ENCODE data around the gene EPHA4. TPM values are rescaled to one million over a fixed set of nuclear protein-coding genes. Genes with fewer than 3 reads are reported as not detected.

EPHA4 gene
- polyA plus RNA-seq, 2 of the 4 experiments (the other 2 are of a cell fraction) = 0.54 to 1.1 TPM

DNA sequence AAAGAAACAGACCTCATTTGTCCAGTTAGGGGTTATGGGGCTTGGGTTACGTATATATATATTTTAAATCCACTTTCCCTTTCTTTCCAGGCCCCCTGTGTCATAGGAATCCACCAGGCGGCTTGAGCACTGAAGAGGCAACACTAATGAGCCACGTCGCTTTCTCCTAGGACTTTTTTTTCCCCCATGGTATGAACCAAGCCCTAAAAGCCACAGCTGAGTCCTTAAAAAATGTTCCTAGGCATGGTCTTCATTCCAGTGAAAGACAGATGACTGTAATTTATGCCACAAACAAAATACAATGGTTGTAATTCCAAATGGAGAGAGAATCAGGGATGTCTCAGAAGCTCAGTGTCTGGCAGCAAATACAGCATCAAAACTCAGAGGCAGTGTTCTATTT is 146.8 kb downstream of the EPHA4 start:
- no peak for ATAC-seq
- Histone ChIP-seq H3K4me3 (no peak overlapping the region), H3K4me2 (no peak overlapping the region), H3K4me1 (no peaks in the 10 kb centered on the region), H3K27ac (no peak overlapping the region), H3K9me3 (no peaks in the 10 kb centered on the region)
- no peak for TF ChIP-seq CHD4 (IDR thresholded peaks at IDR 0.05; ENCODE audit: borderline replicate concordance)
- TF ChIP-seq FOSB (CRISPR knock-in tag; IDR thresholded peaks at IDR 0.05) = no peak
- TF ChIP-seq TFCP2L1 (CRISPR knock-in tag; IDR thresholded peaks at IDR 0.05) = no peak
- TF ChIP-seq, protein P1, sequence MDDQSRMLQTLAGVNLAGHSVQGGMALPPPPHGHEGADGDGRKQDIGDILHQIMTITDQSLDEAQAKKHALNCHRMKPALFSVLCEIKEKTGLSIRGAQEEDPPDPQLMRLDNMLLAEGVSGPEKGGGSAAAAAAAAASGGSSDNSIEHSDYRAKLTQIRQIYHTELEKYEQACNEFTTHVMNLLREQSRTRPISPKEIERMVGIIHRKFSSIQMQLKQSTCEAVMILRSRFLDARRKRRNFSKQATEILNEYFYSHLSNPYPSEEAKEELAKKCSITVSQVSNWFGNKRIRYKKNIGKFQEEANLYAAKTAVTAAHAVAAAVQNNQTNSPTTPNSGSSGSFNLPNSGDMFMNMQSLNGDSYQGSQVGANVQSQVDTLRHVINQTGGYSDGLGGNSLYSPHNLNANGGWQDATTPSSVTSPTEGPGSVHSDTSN (IDR thresholded peaks at IDR 0.05) = no peak
- TF ChIP-seq BHLHE40 (IDR thresholded peaks at IDR 0.05; ENCODE audit: low read depth, low read length) = no peak
- no peak for TF ChIP-seq CBX2 (IDR thresholded peaks at IDR 0.05; ENCODE audit: borderline replicate concordance, low read depth)
- CTCF ChIA-PET = no interaction called here
- POLR2A ChIA-PET = no interaction called here
- no peak for FAIRE-seq
- 47% methylated on average over 4 of the region's 4 CpGs for WGBS (ENCODE audit: missing lambda C conversion rate)
- DNase-seq (ENCODE audit: low read depth in 1 of 2, low spot score in 1 of 2) = no peak

DNA sequence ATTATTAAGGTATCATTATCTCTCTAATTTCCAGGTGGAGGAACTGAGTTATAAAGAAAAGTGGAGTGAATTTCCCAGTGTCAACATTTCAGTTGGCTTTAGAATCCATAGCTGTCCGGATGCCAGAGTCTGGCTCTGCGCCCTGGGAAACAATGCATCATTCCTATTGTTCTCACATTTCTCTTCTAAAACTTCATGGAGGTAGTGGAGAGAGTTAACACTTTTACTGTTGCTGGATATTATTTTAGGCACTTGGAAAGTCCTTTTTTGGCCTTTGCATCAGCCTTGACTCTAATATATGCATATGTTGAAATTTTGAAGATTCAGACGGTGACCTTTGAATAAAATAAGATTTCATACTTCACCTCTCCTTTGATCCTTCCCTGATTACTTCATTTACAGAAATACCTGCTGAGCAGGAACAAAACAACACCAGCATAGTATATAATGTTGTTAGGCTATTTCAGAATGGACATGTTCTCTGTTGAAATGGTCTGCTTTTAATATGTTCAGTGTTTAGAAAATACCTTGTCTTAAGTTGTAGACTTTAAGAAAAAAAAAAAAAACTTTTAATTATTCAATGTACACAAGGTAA is 148.8 kb downstream of the EPHA4 start:
- Histone ChIP-seq H3K4me1 (no peaks in the 10 kb centered on the region), H3K4me3 (no peak overlapping the region), H3K9me3 (no peaks in the 10 kb centered on the region), H3K4me2 (no peak overlapping the region), H3K27ac (no peak overlapping the region)
- FAIRE-seq (no peak), ATAC-seq (no peak), DNase-seq (ENCODE audit: low read depth in 1 of 2, low spot score in 1 of 2) (no peak)
- ChIA-PET POLR2A (no interaction called here), CTCF (no interaction called here)
- TF ChIP-seq, protein P2, sequence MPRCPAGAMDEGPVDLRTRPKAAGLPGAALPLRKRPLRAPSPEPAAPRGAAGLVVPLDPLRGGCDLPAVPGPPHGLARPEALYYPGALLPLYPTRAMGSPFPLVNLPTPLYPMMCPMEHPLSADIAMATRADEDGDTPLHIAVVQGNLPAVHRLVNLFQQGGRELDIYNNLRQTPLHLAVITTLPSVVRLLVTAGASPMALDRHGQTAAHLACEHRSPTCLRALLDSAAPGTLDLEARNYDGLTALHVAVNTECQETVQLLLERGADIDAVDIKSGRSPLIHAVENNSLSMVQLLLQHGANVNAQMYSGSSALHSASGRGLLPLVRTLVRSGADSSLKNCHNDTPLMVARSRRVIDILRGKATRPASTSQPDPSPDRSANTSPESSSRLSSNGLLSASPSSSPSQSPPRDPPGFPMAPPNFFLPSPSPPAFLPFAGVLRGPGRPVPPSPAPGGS (IDR thresholded peaks at IDR 0.05) = no peak
- TF ChIP-seq MYC (IDR thresholded peaks at IDR 0.05; ENCODE audit: borderline replicate concordance, low read length) (no peak), ZNF302 (CRISPR knock-in tag; IDR thresholded peaks at IDR 0.05) (no peak), RFX5 (IDR thresholded peaks at IDR 0.05) (no peak), KDM1A (IDR thresholded peaks at IDR 0.05; ENCODE audit: low read depth) (no peak), GATA3 (IDR thresholded peaks at IDR 0.05; ENCODE audit: borderline replicate concordance) (no peak)
- TF ChIP-seq, protein P3, sequence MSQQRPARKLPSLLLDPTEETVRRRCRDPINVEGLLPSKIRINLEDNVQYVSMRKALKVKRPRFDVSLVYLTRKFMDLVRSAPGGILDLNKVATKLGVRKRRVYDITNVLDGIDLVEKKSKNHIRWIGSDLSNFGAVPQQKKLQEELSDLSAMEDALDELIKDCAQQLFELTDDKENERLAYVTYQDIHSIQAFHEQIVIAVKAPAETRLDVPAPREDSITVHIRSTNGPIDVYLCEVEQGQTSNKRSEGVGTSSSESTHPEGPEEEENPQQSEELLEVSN (IDR thresholded peaks at IDR 0.05; ENCODE audit: borderline replicate concordance, low read depth) = no peak
- 51% methylated on average over 3 of the region's 3 CpGs for WGBS (ENCODE audit: missing lambda C conversion rate)

DNA sequence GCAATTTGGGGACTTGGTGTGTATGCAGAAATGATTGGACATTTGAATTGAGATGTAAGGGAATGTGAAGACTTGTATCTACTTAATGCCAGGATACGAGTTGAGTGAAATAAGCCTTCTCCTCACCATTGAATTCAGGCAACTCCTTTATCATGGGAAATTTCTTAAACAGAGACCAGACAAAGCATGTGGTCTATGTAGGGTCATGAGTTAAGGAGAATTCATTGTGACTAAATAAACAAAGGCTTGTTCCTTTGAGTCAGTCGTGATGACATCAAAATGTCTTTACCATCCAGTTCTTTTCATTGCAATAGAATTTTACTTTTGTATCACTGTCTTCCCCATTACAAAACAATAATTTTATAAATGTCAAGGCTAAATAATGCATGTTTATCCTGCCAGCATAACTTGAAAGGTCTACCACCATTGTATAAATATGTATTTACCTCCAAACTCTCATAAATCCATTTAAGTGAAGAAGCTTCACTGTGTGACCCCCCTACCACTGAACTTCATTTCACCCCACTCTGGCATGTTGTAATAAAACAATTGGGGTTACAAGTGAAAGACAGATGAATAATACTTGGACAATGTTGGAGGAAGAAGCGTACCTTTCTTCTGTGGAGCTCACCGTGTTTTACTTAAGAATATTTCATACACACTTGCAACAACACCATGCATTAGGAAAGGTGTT is 149.4 kb downstream of the EPHA4 start:
- ATAC-seq (no peak), DNase-seq (ENCODE audit: low read depth in 1 of 2, low spot score in 1 of 2) (peak in 1 of 2 experiments; percentile 18)
- WGBS (ENCODE audit: missing lambda C conversion rate) = 13% methylated on average over 4 of the region's 4 CpGs

More for the DNA sequence above, 149.4 kb downstream of the EPHA4 start:
- Histone ChIP-seq H3K27ac (no peak overlapping the region), H3K9me3 (no peaks in the 10 kb centered on the region), H3K4me3 (no peak overlapping the region), H3K4me1 (no peaks in the 10 kb centered on the region), H3K4me2 (no peak overlapping the region)
- no peak for FAIRE-seq
- ChIA-PET POLR2A (no interaction called here), CTCF (no interaction called here)
- no peak for TF ChIP-seq CBX2 (IDR thresholded peaks at IDR 0.05; ENCODE audit: borderline replicate concordance, low read depth)
- no peak for TF ChIP-seq CEBPB (IDR thresholded peaks at IDR 0.05)
- no peak for TF ChIP-seq NPAS2 (CRISPR knock-in tag; IDR thresholded peaks at IDR 0.05; ENCODE audit: borderline replicate concordance)
- TF ChIP-seq JUN (IDR thresholded peaks at IDR 0.05) = no peak
- TF ChIP-seq ZC3H11A (IDR thresholded peaks at IDR 0.05) = no peak
- no peak for TF ChIP-seq FOSL2 (IDR thresholded peaks at IDR 0.05)
- no peak for TF ChIP-seq FOSL2 (CRISPR knock-in tag; IDR thresholded peaks at IDR 0.05)
- TF ChIP-seq TFCP2L1 (CRISPR knock-in tag; IDR thresholded peaks at IDR 0.05) = no peak
- TF ChIP-seq, protein P1 (IDR thresholded peaks at IDR 0.05) = no peak
- TF ChIP-seq PHF8 (IDR thresholded peaks at IDR 0.05; ENCODE audit: borderline replicate concordance, low read depth) = no peak
- no peak for TF ChIP-seq ZSCAN20 (CRISPR knock-in tag; IDR thresholded peaks at IDR 0.05)
- TF ChIP-seq ZNF302 (CRISPR knock-in tag; IDR thresholded peaks at IDR 0.05) = no peak
- no peak for TF ChIP-seq GATA3 (IDR thresholded peaks at IDR 0.05; ENCODE audit: borderline replicate concordance)
- no peak for TF ChIP-seq POLR2AphosphoS2 (conservative IDR thresholded peaks at IDR 0.05; ENCODE audit: low read length)
- TF ChIP-seq RCOR1 (IDR thresholded peaks at IDR 0.05; ENCODE audit: low read depth, low read length) = no peak
